Measurements from ENCODE around the gene FGF12.
"Not testable (repeated sequence)": the region's sequence is repeated elsewhere in the genome, so short reads cannot be mapped to it uniquely, and the experiment has no call there.

The FGF12 gene

DNA sequence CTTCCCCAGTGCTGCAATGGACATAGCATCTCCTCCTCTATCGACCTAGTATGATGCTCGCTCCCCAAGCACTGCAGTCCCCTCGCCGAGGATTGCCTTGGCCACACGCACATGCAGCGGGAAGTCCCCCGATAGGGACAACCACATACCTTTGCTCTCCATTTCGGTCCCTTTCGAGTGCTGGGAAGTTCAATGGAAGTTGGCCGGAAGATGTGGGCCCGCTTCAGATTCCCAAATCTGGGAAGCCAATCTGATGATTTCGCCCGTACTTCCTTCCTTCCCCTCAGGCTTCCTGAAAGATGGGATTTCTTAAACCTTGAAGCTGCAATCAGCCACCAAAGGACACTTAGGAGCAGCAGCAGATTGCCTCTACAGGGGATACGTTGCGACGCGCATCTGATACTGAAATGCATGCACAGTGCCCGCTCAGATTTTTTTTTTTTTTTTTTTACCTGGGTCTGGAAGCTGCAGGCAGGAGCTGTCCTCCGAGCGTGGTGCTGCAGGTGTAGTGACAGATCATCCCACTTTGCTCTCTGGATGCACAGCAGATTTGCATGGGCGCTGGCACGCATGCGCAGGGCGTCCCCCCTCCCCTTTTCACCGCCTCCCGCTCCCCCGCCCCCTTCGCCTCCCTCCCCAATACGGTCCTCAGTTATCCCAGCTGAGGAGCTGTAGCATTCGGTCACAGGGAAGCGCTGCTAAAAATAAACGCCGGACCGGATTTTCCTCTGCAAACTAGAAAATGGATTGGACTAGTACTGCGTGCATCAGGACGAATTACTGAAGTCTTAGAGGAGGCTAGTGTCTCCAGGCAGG is at the start of gene FGF12:
FGF12 (minus strand) TSS at position 510 of the 816 bp plus-strand sequence.
- H3K4me3 ChIP-seq (ENCODE audit: low read depth, low read length) = peak within 1 kb of the TSS; percentile 51

DNA sequence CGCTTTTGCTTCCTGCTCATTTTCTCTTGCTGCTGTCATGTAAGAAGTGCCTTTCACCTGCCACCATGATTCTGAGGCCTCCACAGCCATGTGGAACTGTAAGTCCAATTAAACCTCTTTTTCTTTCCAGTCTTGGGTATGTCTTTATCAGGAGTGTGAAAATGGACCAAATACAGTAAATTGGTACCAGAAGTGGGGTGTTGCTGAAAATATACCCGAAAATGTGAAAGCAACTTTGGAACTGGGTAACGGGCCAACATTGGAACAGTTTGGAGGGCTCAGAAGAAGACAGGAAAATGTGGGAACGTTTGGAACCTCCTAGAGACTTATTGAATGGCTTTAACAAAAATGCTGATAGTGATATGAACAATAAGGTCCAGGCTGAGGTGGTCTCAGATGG is 47.0 kb upstream of the FGF12 start:
- not testable (repeated sequence) for H3K4me3 ChIP-seq (ENCODE audit: low read depth, low read length)

DNA sequence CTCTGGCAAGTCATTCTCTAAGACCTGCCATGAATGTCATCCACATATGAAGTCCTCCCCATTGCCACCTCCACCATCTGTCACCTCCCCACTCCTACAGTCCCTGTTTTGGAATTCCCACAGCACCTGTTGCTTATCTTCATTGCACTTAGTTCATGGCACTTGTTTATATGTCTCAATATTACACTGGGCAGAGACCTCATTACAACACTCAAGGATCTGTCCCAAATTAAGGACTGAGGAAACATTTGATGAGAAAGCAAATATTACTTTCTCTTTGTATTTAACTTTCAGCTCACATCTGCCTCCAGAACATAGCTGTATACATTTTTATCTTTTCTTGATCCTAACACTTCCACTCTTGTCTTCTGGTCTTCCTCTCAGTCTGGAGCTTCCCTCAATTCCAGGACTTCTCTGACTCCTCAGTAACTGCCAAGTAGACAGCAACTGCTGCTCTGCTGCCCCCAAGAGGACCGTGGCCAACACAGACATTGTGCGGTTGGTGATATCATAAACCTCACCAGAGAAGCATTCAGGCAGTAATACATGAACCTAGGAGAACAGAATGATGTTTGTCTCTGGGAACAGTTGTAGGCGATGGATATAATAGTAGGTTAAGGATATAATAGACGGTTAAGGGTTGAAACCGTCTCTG is 45.0 kb upstream of the FGF12 start:
- H3K4me3 ChIP-seq (ENCODE audit: low read depth, low read length) = no peak overlapping the region

DNA sequence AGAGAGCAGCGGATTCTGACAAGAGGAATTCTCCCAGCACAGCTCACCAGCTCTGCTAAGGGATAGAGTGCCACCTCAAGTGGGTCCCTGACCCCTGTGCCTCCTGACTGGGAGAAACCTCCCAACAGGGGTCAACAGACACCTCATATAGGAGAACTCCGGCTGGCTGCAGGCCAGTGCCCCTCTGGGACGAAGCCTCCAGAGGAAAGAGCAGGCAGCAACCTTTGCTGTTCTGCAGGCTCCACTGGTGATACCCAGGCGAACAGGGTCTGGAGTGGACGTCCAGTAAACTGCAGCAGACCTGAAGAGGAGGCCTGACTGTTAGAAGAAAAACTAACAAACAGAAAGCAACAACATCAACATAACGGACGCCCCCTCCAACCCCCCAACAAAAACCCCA is 31.3 kb upstream of the FGF12 start:
- H3K4me3 ChIP-seq (ENCODE audit: low read depth, low read length) = no peak overlapping the region

DNA sequence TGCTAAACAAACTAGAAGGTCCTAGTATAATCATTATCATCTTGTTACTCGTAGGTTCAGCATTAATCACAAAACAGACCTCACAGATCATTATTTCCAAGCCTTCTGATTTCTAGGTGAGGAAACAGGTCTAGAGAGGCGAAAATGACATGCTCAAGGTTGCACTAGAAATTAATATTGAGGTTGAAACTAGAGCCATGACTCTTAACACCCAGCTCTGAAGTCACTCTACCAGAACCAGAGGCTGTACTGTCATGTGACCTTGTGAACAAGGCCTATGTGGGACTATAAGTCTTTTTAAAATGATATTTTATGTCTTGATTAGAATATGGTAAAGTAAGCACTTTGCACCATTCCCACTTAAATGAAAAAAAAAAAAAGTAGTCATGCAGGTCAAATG is 23.8 kb upstream of the FGF12 start:
- H3K4me3 ChIP-seq (ENCODE audit: low read depth, low read length) = no peak overlapping the region

DNA sequence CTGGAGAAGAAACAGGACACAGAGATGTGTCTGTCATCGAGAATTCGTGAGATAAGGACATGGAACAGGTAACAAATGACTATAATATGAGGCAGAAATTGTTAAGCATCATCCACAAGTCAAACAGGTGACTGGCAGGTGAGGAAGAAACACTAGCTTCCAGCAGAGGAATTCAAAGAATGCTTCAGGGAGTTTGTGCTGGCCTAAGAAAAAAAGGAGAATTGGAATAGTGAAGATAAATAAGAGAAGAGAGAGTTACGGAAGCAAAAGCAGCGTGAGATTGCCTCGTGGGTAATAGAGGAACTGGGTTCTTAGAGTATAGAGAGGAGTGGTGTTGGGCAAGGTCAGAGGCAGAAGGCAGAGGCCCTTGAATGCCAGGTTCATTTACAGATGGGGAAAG is 22.9 kb upstream of the FGF12 start:
- no peak overlapping the region for H3K4me3 ChIP-seq (ENCODE audit: low read depth, low read length)

DNA sequence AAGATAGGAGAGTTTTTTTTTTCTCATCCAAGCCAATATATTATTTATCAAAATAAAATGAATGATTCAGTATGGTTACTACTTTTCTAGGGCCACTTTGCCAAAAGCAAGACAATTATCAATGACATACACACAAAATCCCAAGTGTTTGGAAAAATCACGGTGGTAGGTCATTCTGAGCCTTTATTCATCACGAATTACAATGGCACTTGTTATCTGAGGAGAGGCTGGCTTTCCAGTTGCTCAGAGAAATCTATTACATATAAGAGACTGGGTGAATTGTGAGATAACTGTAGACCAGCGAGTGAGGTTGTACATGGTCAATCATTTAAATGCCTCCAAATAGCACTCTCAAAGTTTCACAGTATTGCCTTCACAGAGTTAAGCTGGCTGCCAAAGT is 20.4 kb upstream of the FGF12 start:
- H3K4me3 ChIP-seq (ENCODE audit: low read depth, low read length) = no peak overlapping the region

DNA sequence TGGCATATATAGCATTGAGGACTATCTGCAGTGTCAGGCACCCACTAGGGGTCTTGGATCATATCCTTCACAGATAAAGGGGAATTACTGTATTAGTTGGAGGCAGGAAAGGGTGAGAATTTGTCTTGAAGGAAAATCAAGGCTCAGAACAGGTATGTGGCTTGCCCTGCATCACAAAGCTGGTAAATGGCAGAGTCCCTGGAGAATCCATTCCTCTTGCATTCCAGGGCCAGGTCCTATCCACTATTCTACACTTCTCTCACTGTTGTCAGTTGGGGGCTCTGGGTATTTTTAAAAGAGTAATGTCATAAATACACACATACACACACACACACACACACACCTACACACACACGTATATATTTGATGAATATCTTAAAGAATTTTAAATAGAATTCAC is 19.8 kb upstream of the FGF12 start:
- H3K4me3 ChIP-seq (ENCODE audit: low read depth, low read length) = no peak overlapping the region

DNA sequence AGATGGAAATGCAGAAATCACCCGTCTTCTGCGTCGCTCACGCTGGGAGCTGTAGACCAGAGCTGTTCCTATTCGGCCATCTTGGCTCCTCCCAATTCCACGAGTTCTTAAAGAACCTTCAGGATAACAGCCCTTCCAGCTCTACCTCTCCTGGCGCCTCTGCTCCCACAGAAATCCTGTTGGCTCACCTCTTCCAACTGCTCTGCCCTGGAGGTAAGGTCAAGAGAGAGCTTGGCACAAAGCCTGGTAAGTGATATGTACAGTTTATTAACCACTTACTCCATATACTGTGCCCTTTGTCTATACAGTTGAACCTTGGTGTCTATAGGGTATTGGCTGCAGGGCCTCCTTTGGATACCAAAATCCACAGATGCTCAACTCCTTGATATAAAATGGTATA is 17.8 kb upstream of the FGF12 start:
- H3K4me3 ChIP-seq (ENCODE audit: low read depth, low read length) = no peak overlapping the region

DNA sequence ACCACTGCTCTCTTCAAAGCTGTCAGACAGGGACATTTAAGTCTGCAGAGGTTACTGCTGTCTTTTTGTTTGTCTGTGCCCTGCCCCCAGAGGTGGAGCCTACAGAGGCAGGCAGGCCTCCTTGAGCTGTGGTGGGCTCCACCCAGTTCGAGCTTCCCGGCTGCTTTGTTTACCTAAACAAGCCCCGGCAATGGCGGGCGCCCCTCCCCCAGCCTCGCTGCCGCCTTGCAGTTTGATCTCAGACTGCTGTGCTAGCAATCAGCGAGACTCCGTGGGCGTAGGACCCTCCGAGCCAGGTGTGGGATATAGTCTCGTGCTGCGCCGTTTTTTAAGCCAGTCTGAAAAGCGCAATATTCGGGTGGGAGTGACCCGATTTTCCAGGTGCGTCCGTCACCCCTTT is 17.3 kb upstream of the FGF12 start:
- not testable (repeated sequence) for H3K4me3 ChIP-seq (ENCODE audit: low read depth, low read length)

DNA sequence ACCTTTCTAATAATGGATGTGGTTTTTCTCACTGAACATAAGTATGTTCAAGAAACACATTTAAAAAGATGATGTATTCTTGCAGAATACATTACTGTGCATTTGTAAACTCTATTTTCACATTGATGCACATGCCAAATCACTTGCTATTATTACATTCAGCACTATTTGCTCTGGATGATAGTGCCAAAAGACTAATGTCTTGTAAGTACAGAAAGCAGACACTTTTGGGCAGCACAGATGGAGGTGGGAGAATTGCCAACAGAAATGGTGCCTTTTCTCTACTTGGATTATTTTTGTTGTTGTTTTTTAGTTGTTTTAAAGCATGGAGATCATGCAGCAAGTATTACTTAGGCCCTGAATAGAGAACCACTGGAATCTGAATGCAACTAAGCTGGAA is 10.2 kb upstream of the FGF12 start:
- no peak overlapping the region for H3K4me3 ChIP-seq (ENCODE audit: low read depth, low read length)

DNA sequence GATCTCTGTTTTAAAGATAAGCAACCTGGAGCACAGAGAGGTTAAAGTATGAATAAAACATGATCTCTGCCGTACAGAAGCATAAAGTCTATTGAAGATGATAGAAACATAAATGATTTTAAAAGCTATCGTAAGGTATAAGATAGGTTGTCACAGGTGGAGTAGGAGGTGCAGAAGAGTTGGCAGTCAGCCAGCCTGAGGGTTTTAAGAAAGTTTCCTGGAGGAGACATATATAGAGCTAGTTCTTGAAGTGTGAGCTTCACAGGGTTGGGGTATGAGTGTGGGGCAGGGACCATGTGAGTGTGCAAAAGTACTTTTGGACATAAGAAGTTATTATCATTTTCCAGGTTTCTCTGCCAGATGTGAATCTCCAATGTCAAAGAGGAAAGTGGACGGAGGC is 3.9 kb upstream of the FGF12 start:
- no peak overlapping the region for H3K4me3 ChIP-seq (ENCODE audit: low read depth, low read length)

DNA sequence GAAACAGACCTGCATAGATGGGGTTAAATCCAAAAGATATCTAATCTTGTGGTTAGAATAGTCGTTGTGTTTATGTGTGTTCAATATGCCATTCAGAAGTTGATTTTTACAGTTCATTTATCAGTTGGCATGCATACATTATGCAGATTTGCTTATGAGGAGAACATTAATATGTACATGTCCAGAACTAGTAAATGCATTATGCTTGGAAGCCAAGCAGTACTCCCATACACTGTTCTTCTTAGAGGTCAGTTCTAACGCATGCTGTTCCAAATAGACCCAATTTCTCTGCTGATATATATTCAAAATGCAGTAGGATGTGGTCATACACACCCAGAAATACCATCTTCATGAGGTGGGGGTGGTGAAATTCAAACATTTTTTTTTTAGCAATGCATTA is 956 bp downstream of the FGF12 start:
- no peak overlapping the region for H3K4me3 ChIP-seq (ENCODE audit: low read depth, low read length)

DNA sequence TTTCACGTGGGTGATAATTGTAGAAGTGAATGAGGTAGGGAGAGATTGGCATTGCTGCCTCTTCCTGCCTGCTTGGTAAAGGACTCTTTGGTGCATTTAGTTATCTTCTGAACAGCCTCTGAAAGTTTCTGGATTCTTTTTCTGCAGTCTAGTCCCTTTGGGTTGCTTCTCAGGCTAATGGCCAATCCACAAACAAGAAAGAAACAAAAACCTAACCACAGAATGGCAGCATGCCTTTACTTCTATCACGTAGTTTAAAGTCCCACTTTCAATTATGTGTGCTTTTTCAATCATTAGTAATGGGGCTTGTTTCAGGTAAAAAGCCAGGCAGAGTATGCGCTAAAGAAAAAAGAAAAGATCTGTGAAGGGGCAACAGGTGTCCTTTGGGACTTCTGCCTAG is 7.4 kb downstream of the FGF12 start:
- no peak overlapping the region for H3K4me3 ChIP-seq (ENCODE audit: low read depth, low read length)

DNA sequence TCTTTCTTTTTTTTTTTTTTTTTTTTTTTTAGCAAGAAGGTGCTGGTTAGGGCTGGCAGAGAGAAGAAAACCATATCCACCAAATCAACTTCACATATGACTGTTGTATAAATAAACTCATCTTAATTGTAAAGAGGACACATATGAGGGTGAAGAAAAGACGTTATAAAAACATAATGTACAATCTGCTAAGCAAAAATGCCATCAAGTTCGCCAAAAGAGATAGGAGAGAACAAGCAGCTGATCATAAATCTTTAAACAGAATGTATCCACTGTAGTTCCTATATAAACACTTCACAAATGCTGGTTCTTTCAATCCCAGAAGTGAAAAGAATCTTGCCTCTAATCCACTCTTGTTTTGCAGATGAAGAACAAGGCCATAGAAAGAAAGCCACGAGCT is 9.2 kb downstream of the FGF12 start:
- no peak overlapping the region for H3K4me3 ChIP-seq (ENCODE audit: low read depth, low read length)

DNA sequence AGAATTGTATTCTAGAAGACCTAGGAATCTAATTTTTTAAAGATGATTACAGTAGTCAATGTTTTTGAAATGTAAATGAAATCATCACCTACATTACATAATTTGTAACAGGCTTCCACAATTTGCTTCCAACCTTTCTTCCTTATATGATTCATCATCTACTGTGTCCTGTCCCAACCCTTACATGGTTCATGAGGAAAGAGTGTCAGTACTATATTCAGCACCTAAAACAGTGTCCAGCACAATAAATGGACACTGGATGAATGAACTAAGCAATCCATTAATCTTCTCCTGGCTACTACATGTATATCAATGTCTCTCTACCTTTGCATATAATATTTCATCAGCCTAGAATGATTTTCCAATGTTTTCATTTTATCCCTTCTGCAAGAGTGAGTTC is 12.2 kb downstream of the FGF12 start:
- H3K4me3 ChIP-seq (ENCODE audit: low read depth, low read length) = no peak overlapping the region

DNA sequence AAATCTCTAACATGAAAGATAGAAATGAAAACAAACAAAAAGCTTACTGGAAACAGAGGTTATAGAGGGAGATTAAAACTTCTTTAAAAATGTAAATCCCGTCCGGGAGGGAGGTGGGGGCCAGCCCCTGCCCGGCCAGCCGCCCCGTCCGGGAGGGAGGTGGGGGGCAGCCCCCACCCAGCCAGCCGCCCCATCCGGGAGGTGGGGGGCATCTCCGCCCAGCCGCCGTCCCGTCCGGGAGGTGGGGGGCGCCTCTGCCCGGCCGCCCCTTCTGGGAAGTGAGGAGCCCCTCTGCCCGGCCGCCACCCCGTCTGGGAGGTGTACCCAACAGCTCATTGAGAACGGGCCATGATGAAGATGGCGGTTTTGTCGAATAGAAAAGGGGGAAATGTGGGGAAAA is 16.2 kb downstream of the FGF12 start:
- H3K4me3 ChIP-seq (ENCODE audit: low read depth, low read length) = not testable (repeated sequence)

DNA sequence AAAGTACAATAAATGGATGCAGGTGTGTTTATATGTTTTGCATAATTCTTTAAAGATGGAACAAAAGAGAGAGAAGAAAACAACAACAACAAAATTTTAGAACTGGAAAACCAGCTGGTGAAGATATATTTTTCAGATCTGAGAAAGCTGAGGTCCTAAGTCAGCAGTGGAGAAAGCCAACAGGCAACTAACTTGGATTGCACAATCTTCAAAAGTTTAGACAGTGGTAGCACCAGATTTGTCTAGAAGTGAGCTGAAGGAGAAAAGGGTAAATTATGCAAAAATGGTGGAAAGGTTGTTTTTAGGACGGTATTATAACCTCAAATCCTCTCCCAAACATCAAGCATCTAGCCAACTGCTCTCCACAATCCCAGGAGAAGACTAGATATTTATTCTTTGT is 17.0 kb downstream of the FGF12 start:
- H3K4me3 ChIP-seq (ENCODE audit: low read depth, low read length) = no peak overlapping the region

DNA sequence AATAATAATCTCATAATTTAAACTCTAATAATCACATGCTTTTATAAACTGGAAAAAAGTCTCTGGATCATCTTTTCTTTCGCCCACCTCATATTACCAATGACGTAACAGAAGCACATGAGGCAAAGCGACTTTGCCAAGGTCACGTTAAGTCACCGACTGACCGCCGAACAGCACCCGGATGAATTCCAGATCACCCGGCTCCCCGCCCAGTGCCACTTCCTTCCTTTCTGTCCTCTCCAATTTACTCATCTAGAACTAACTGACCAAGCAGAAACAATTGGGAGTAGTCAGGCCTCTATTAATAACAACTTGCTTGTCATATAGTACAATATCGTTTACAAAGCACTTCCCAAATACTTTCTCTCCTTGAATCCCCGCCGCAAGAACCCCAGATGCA is 21.1 kb downstream of the FGF12 start:
- no peak overlapping the region for H3K4me3 ChIP-seq (ENCODE audit: low read depth, low read length)

DNA sequence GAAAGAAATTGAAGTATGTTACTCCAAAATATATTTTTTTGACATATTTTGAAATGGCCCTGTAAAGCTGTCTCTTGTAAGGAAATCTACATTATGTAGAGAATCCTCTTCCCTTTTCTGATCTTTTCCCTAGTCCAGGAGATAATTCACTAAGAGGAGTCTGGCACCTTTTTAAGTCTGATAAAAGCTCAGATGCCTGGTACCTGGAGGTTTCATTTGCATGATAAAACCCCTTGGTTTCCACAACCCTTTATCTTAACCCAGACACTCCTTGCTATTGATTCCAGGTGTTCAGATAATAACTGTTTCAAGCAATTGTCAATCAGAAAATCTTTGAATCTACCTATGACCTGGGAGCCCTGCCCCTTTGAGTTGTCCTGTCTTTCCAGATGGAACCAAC is 26.5 kb downstream of the FGF12 start:
- H3K4me3 ChIP-seq (ENCODE audit: low read depth, low read length) = no peak overlapping the region

DNA sequence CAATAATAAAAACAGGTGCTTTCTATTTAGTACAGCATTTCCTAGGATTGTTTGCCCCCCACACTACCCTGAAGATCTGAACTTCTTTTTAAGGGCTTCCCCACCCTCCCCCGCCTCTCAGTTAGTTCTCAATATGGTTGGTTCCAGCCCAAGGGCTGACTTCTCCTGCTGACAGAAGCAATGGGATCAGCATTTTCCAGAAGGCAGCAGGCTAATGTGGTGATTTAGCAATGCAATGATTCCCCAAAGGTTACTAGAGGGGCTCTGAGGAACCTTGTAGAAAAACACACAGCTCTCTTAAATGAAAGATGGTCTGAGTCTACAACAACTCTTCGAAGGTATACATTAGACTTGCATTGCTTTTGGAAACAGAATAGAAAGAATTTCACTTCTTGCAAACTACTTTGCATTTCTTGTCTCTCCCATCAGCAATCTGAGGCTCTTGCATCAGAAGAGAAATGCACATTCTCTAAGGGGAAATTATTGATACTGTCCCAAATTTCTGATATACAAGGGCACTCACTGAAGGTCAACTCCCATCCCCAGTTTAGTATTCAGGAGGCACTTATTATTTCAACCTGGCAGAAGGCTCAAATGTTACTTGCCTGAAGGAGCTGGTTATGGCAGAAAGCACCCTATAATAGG is 30.3 kb downstream of the FGF12 start:
- H3K4me3 ChIP-seq (ENCODE audit: low read depth, low read length) = no peak overlapping the region

DNA sequence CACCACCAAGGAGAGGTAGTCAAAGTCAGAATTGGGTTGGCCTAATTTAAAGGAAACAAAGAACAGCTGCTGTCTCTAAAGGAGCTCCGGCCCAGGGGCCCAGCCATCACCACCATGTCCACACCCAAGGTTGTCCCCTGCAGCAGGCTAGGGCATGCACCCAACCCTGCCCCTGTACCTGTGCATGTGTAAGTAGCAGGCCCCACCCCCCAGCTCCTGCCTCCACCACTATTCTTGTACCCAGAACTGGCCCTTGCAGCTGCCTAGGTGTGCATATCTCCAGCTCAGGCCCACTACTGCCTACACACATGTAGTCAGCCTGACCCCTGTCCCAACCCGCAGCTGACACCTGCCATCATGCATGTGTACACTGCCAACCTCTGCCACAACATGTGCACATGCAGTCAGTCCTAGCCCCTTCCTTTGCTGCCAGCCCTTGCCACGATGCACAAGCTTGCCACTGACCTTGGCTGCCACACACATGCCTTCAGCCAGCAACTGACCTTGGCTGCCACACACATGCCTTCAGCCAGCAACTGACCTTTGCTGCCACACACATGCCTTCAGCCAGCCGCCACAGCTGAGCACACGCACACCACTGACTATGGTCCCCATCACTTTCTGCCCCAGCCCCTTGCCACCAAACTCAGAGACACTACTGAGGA is 39.7 kb downstream of the FGF12 start:
- no peak overlapping the region for H3K4me3 ChIP-seq (ENCODE audit: low read depth, low read length)

Measured in iPS-11a (cell line).